ENCODE measurements around the gene NLGN3. TPM values are rescaled to one million over a fixed set of nuclear protein-coding genes. Genes with fewer than 3 reads are reported as not detected.

The NLGN3 gene
- total RNA-seq, 1 donor from 2014 or later, result 3.1 TPM

DNA sequence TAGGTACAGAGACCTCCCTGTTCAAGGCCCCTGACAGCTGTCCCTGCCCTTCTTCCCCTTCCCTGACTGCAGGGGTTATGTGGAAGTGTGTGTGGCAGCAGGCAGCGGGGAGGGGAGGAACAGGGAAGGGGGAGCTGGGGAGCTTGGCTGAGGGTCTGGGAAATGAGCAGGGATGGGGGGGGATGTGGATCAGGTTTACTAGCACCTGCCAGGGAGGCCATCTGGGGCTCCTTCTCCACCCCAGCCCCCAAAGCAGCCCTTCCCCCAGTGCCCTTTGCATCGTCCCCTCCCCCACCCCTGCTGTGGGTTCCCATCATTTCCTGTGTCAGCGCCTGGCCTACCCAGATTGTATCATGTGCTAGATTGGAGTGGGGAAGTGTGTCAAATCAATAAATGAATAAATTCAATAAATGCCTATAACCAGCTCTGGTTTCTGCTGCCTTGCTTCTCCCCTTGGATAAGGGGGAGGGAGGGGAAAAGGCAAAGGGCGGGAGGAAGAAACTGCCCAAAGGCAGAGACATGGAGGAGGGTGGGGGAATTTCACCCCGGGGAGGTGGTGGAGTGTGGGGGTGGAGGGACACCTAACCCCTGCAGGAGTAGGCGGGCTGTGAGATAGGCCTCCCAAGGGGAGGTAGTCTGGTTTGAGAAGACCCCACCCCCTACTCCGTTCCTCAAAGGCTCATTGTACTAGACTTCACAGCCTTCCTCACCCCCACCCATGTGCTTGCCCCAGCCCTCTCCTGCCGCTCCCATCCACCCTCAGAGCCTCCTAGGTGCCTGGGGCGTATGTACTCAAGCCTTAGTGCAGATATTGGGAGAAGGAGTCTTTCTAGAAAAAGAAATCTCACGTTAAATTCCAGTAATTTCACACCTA lies 41.3 kb upstream of the NLGN3 start:
- H3K4me3 Mint-ChIP-seq (ENCODE audit: unreplicated experiment), result peak overlapping the region; percentile 72
- H3K4me1 Mint-ChIP-seq (ENCODE audit: low read depth, unreplicated experiment), result peaks cover 38% of the 10 kb centered on the region
- peak overlapping the region; percentile 89 for H3K27ac Mint-ChIP-seq (ENCODE audit: unreplicated experiment)
- H3K9me3 Mint-ChIP-seq (ENCODE audit: unreplicated experiment), result peaks cover 6% of the 10 kb centered on the region
- H3K36me3 Mint-ChIP-seq (ENCODE audit: unreplicated experiment), result no peaks in the 10 kb centered on the region
- TF ChIP-seq, protein P1, sequence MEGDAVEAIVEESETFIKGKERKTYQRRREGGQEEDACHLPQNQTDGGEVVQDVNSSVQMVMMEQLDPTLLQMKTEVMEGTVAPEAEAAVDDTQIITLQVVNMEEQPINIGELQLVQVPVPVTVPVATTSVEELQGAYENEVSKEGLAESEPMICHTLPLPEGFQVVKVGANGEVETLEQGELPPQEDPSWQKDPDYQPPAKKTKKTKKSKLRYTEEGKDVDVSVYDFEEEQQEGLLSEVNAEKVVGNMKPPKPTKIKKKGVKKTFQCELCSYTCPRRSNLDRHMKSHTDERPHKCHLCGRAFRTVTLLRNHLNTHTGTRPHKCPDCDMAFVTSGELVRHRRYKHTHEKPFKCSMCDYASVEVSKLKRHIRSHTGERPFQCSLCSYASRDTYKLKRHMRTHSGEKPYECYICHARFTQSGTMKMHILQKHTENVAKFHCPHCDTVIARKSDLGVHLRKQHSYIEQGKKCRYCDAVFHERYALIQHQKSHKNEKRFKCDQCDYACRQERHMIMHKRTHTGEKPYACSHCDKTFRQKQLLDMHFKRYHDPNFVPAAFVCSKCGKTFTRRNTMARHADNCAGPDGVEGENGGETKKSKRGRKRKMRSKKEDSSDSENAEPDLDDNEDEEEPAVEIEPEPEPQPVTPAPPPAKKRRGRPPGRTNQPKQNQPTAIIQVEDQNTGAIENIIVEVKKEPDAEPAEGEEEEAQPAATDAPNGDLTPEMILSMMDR (IDR thresholded peaks at IDR 0.05; ENCODE audit: partially characterized antibody, unreplicated experiment), result no peak
- H3K27me3 Mint-ChIP-seq (ENCODE audit: unreplicated experiment), result peaks cover 2% of the 10 kb centered on the region
- DNase-seq, result peak; percentile 74

DNA sequence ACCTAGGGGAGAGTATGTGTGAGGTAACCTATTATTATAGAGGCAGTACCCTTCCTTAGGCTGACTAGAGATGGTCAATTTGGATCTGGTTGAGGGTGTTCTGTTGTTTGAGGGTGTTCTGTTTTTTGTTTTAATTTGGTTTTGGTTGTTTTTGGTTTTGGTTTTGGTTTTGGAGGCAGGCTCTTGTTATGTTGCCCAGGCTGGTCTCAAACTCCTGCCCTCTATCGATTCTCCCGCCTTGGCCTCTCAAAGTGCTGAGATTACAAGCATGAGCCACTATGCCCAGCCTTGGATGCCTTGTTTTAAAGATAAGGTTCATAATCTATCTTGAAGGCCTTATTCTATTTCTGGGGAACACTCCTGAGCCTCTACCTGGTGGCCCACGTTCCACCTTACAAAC lies 39.0 kb upstream of the NLGN3 start:
- H3K36me3 Mint-ChIP-seq (ENCODE audit: unreplicated experiment), result no peaks in the 10 kb centered on the region
- DNase-seq, result no peak
- H3K27ac Mint-ChIP-seq (ENCODE audit: unreplicated experiment), result no peak overlapping the region
- peaks cover 2% of the 10 kb centered on the region for H3K27me3 Mint-ChIP-seq (ENCODE audit: unreplicated experiment)
- TF ChIP-seq, protein P1 (IDR thresholded peaks at IDR 0.05; ENCODE audit: partially characterized antibody, unreplicated experiment), result no peak
- no peak overlapping the region for H3K4me3 Mint-ChIP-seq (ENCODE audit: unreplicated experiment)
- peaks cover 2% of the 10 kb centered on the region for H3K9me3 Mint-ChIP-seq (ENCODE audit: unreplicated experiment)
- H3K4me1 Mint-ChIP-seq (ENCODE audit: low read depth, unreplicated experiment), result peaks cover 32% of the 10 kb centered on the region

DNA sequence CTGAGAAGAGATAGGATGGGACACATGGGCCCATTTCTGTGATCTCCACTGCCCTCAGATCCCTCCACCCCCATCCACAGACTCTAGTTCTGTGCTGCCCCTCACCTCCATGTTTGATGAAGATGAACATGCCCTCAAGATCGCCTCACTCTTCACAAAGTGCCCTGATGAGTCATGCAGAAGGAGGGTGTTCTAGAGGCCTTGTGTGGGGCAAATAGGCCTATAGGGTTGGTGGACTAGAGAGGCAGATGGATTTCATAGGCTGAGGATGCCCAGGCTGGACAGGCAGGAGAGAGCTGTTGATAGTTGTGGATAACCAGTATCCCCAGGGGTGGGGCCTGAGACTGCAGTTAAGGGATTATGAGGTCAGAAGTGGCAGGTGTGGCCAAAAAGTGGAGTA lies 38.2 kb upstream of the NLGN3 start, which contains the start of gene CXorf65:
CXorf65 (minus strand) TSS at position 314 of the 400 bp plus-strand sequence; CDS start at position 130, 184 bp downstream.
- H3K4me3 Mint-ChIP-seq (ENCODE audit: unreplicated experiment), result no peak within 1 kb of the TSS
- TF ChIP-seq, protein P1 (IDR thresholded peaks at IDR 0.05; ENCODE audit: partially characterized antibody, unreplicated experiment), result no peak

DNA sequence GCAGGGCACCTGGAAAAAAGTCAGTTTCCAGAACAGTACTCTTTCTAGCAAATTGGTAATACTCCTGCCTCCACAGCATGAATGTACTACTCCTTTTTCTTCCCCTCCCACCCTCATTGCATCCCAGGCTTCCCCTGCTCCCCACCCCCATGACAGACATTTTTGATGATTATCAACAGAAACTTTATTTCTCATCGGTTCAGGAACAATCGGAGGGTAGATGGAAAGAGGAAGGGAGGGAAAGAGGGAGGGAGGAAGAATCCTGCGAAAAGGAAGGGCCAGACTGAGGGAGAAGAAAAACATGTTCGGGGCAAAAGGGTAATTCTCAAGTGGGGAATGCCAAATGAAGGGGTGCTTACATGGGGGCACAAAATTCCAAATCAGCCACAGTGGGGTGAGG lies 37.4 kb upstream of the NLGN3 start:
- Mint-ChIP-seq H3K4me3 (ENCODE audit: unreplicated experiment) (no peak overlapping the region), H3K27ac (ENCODE audit: unreplicated experiment) (peak overlapping the region; percentile 55), H3K27me3 (ENCODE audit: unreplicated experiment) (peaks cover 2% of the 10 kb centered on the region), H3K4me1 (ENCODE audit: low read depth, unreplicated experiment) (peaks cover 22% of the 10 kb centered on the region), H3K9me3 (ENCODE audit: unreplicated experiment) (peaks cover 2% of the 10 kb centered on the region), H3K36me3 (ENCODE audit: unreplicated experiment) (no peaks in the 10 kb centered on the region)
- no peak for DNase-seq
- TF ChIP-seq, protein P1 (IDR thresholded peaks at IDR 0.05; ENCODE audit: partially characterized antibody, unreplicated experiment), result no peak

More for the DNA sequence above, 38.2 kb upstream of the NLGN3 start, which contains the start of gene CXorf65:
- Mint-ChIP-seq H3K9me3 (ENCODE audit: unreplicated experiment) (peaks cover 2% of the 10 kb centered on the region), H3K27me3 (ENCODE audit: unreplicated experiment) (peaks cover 2% of the 10 kb centered on the region), H3K36me3 (ENCODE audit: unreplicated experiment) (no peaks in the 10 kb centered on the region), H3K27ac (ENCODE audit: unreplicated experiment) (peak within 1 kb of the TSS; percentile 55), H3K4me1 (ENCODE audit: low read depth, unreplicated experiment) (peaks cover 27% of the 10 kb centered on the region)
- no peak for DNase-seq

Data from glutamatergic neuron (in vitro differentiated cells).